ENCODE data around the gene USP15.

USP15 gene

DNA sequence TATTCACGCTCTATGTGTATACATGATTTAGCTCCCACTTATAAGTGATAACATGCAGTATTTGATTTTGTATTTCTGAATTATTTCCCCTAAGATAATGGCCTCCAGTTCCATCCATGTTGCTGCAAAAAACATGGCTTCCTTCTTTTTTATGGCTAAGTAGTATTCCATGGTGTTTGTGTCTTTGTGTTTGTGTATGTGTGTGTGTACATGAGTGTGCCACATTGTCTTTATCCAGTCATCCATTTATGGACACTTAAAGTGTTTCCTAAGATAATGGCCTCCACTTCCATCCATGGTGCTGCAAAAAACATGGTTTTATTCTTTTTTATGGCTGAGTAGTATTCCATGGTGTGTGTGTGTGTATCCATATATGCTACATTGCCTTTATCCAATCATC, 25.1 kb downstream of the USP15 start:
- no peak for FAIRE-seq

DNA sequence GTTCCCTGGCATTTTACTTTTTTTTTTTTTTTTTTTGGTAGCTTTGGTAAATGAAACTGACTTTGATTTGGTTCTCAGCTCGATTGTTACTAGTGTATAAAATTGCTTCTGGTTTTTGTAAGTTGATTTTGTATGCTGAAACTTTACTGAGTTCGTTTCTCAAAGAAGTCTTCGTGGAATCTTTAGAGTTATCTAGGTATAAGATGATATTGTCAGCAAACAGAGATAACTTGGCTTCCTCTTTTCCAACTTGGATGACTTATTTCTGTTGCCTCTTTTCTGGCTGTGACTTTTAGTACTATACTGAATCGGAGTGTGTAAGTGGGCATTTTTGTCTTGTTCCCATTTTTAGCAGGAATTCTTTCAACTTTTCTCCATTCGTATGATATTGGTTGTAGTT, 28.1 kb downstream of the USP15 start:
- no peak for FAIRE-seq

DNA sequence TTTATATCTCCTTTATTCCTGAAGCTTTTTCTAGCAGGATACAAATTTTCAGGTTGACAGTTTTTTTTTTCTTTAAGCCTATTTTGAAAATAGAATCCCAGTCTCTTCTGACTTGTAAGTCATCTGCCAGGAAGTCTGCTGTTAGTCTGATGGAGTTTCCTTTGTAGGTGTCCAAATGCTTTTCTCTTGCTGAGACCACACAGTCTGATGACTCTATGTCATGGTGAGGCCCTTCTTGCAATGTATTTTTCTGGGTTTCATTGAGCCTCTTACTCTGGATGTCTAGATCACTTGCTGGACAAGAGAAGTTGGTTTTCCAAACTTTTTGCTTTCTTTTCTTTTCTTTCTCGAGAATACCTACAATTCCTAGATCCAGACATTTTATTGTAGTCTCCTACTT, 30.6 kb downstream of the USP15 start:
- FAIRE-seq: no peak

DNA sequence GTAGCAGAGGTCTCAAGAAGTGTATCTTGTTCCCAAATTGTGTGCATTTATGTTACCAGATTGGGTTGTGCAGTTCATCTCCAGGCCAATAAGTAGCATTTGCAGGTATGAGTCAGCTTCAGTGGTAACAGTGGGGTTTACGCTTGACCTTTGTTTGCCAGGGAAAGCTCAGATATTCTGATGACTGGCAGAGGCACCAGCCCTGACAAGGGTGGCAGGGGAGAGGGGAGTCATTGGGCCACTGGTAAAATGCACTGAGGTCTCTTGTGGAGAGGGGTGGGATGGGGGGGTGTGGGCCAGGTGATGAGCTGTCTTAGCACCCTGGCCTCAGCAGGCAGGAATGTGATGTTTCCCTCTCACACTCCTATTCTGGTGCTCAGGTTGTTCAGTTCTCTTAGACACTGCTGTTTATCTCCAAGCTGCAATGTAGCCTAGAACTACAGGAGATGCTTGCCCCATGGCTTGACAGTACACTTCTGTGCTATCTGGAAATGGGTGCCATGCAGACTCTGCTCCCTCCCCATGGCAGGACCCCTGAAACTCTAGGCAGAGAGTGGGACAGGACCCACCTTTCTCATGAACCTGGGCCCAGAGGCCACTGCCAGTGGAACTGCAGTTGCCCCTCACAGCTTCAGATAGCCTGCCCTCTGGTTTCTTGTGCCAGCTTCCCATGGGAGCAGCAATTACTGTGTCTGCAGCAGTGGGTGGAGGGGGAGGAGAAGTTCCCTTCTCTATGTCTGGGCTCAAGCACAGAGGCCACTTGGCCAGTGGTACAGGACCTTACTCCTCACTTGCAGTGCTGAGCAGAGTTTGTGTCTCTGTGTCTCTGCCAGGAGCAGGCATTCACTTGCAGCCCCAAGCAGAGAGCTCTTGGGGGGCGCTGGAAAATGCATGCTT, 31.9 kb downstream of the USP15 start:
- FAIRE-seq: no peak

DNA sequence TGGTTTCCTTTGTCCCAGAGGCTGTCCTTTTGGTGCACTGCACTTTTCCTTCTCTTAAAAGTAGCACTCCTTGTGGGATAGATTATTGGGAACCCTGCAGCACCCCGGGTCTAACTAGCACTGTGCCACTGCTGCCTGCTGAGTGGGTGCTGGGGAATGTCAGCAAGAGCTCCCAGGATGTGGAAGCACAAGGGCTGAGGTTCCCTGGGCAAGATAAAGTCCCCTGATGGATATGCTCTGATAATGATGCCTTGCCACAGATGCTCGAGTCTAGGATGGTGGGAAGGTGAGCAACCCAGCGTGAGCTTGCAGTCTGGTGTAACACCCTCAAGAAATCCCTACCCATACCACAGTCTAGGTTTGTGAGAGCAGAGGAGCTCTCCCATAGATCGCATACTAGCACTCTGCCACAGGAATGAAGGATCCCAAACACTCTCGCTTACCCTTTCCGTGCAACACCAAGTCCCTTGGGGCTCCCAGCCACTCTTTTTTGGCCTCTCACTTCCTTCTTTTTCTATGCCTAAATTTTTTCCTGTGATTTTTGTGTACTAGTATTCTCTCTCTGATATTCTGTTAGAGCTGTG, 32.6 kb downstream of the USP15 start:
- FAIRE-seq: no peak

DNA sequence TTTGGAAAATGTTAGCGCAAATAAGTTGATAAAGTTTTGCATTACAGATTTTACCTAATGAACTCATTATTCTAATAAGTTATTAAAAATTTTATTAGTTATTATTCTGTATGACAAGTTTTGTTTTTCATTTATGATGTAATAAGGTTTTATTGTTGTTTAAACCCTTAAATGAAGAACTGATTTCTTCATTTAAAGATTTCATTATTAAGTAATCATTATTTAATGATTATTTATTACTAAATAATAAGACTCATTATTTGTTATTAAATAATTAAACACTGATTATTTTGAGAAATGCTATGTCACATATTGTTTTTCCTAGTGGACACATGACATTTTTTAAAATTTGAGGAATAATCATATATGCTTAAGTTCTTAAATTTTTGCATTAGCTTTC, 34.2 kb downstream of the USP15 start:
- peak; percentile 84 for FAIRE-seq

DNA sequence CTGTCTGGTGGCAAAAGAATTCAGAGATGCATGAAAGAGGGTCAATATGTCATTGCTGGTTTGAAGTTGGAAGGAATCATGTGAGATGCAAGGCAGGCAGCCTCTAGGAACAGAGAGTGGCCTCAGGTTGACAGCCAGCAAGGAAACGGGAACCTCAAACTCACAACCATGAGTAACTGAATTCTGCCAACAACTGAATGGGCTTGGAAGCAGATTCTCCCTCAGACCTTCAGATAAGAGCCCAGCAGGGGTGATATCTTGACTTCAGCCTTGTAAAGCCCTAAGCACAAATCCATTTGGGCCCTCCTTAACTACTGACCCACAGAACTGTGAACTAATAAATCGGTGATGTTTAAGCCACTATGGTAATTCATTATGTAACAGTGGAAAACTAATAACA, 35.8 kb downstream of the USP15 start:
- no peak for FAIRE-seq

DNA sequence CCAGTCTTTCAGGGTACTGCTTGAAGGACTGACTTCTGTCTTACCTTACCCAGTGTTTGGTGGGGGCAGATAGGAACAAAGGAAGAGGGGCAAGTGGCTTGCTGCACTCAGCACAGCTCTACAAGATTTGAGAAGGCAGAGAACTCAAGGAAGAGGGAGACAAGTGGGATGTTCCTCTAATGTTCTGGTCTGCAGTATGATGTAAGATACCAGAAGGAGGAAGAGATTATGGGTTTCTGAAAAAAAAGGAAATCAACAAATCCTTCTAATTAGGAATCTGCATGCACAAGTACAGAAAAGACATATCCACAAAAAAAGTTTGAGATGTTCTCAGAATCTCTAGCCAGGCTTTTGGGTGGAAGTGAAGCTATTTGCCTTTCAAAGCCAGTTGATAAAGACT, 37.1 kb downstream of the USP15 start:
- no peak for FAIRE-seq

DNA sequence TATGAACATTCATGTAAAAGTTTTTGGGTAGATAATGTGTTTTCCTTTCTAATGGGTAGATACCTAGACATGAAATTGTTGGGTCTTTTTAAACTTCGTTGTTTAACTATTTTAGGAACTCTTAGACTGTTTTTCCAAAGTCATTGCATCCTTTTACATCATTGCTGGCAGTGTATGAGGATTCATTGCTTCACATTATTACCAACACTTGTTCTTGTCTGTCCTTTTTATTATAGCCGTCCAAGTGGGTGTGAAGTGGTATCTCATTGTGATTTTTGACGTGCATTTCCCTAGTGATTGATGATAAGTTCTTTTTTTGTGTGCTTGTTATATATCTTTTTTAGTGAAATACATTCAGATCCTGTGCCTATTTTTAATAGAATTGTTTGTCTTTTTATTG, 39.4 kb downstream of the USP15 start:
- no peak for FAIRE-seq

DNA sequence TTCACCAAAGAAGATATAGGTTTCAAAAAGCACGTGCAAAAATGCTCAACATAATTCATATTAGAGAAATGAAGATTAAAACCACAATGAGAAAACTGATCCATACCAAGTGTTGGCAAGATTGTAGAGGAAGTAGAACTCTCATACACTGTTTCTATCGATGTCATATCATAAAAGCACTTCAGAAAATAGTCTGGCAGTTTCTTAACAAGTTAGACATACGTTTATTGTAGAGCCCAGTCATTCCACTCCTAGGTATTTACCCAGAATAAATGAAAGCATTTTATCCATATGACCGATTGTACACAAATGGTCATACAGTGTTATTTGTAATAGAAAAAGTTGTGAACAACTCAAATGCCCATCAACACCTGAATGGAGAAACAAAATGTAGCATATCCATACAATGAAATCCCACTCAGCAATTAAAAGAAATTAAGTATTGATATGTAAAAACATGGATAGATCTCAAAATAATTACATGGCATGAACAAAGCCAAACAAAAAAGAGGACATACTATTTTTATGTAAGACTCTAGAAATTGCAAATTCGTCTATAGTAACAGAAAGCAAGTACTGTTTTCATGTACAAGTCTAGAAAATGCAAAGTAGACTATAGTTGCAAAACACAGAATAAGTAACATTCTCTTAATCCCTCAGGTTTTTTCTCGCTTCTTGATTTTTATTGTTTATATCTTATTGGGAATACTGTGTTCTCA, 41.0 kb downstream of the USP15 start:
- peak; percentile 17 for FAIRE-seq

DNA sequence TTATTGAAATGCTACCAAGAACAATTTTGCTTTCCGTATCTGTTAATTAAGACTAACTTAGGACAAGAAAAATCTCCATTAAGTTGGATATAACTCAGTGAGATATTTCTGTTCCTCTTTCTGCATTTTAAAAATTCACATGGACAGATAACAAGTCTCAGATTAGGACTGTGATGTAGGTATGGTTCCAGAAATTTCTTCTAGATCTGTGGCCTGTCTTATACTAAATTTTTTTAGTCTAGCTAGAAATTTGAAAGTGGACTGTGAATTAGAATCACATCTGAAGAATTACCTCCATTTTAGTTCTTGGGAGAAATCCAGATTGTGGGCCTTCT, 41.6 kb downstream of the USP15 start:
- no peak for FAIRE-seq

DNA sequence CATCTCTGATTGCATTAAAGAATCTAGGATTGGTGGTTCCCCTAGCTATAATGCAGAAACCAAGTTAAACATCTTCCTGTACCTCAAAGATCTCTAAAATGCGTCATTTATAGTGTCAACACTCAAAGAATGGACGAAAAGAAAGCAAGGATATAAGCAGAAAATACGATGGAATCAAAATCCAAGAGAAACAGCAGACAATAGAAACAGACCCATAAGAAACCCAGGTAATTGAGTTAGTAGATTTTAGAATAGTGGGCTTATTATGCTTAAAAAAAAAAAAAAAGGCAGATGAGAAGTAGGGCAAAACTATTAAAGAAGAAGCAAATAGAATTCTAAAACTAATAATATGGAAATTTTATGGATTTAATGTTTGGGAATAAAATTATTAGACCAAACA, 44.4 kb downstream of the USP15 start:
- no peak for FAIRE-seq

DNA sequence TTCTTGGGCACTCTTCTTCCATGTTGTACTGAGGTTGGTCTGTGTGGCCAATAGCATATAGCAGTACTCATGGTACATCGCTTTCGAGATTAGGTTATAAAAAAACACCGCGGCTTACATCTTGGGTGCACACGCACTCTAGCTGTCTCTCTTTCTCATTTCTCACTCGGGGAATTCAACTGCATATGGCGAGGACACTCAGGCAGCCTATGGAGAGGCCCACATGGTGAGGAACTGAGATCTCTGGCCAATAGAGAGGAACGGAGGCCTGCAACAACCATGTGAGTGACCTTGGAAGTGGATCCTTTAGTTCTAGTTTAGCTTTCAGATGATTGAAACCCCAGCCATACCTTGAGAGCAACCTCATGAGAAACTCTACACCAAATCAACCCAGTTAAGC, 45.6 kb downstream of the USP15 start:
- no peak for FAIRE-seq

DNA sequence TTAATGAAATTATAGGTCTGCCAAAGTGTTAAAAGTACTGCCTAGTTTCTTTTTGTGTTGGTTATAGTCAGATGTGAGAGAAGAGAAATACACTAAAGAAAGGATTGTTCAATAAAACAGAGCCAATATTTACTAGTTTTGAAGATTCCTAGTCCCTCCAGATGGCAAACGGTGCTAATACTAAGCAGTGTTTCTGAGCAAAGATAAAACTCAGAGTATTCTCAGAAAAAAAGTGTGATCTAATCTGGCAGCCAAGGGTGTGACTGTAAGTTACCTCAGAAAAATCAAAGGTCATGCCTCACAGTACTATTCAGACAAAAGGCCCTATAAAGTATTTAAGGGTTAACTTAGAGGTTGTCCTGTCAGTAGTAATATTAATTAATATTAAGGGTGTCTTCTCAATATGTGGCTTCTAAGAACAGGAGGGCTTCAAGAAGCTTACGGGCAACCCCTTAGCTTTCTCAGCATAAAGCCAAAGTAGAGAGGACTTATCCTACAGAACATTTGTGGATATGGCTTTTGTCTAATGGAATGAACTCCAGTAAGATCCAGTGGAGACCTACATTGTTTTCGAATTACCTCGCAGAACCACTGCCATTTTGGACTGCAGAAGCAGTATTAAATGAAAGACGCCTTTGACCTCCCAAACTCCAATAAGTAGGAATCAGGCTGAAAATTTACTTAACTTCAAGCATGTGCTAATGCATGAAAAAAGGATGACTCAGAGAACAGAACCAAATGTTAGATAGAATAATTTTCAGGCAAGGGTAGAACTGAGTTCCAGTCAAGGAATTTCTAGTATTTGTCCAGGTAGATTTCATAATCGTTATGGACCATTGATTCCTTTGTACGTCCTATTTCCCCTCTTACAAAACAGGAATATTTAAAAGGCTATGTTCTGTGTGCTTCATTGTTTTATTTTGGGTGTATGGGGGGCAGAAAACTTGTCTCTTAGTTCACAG, 46.6 kb downstream of the USP15 start:
- FAIRE-seq: no peak

DNA sequence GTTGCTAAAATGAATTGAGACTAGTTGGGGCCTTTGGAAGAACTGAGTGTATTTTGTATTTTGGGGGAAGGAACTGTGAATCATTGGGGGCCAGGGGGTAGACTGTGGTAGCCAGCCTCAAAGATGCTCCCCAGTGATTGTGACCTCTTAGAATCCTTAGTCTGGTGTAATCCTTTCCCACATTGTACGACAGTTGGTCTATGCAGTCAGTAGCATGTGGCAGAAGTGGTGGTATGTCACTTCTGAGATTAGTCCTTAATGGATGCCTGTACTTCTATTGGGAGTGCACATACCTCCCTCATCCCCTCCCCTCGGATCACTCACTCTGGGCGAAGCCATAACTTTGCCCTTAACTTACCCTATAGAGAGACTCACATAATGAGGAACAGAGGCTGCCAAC, 48.0 kb downstream of the USP15 start:
- FAIRE-seq: no peak

DNA sequence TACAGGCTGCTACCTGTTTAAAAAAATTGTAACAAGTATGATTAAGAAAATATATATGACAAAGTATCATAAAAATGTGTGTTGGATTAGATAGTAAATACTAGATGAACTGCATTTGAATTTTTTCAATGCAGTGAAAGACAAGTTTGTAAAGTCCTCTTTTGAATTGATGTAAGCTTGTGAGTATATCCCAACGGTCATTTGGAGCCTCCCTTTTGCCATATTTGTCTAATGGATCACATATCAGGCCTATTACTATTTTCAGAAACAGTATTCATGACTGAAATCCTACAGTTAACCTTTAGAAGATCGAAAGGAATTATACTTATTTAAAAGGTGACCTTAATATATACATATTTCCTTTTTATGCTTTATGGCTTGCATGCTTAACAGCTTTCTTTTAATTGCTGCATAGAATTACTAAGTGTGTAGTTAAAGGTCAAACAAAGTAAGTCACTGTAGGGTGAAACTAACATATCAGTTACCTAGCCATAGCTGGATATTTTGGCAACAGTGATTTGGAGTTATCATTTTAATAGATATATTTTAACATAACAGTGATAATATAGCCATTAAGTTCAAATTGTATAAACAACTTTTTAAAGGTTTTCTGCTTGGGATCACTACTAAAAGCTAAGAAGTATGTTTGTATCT, 53.6 kb downstream of the USP15 start:
- no peak for FAIRE-seq

DNA sequence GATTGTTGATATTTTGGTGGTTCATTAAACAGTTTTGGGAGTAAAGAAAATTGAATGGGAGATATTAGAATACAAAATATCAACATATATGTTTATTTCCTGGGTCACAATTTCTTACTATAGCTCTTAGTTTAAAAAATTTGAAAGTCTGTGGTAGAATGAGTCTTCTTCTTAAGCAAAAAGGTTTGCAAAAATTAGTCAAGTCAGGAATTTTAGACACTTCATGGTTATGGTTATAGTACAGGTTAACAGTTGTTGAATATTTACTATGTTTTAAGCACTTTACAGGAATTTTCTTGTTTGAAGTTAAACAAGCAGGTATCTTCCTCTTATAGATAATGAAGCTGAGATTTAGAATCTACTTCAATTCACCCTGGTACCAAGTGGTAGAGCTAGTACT, 56.8 kb downstream of the USP15 start:
- no peak for FAIRE-seq

DNA sequence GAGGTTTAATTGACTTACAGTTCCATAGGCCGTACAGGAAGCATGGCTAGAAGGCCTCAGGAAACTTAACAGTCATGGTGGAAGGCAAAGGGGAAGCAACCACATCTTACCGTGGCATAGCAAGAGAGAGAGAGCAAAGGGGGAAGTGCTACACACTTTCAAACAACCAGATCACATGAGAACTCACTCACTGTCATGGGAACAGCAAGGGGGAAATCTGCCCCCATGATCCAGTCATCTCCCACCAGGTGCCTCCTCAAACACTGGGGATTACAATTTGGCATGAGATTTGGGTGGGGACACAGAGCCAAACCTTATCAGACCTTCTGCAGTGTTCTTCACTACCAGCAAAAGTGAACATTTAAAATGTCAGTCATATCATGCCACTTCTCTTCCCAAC, 58.9 kb downstream of the USP15 start:
- FAIRE-seq: no peak

DNA sequence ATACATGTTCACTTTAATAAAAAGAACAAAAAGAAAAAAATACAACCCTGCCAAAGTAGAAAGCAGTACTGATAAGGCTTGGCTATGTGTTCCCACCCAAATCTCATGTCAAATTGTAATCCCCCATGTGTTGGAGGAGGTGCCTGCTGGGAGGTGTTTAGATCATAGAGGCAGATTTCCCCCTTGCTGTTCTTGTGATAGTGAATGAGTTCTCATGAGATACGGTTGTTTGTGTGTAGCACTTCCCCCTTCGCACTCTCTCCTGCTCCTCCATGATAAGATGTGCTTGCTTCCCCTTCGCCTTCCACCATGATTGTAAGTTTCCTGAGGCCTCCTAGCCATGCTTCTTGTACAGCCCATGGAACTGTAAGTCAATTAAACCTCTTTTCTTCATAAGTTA, 59.9 kb downstream of the USP15 start:
- FAIRE-seq: no peak

DNA sequence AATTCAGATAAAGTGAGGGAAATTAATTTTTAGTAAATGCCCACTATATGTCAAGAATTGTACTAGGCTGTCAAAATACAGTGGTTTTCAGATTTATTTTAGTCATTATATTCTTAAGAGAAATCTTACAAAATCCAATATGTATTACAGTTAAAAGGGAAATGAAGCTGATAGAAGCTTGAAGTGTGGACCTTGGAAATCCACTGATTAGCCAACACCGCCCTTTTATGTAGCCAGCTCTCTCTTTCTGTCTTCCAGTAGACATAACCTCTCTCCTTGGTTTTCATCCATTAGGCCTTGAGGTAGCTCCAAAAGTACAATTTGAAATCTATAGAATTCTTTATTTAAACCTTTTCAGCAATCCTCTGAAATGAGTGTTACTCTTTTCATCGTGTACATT, 63.2 kb downstream of the USP15 start:
- FAIRE-seq: no peak

DNA sequence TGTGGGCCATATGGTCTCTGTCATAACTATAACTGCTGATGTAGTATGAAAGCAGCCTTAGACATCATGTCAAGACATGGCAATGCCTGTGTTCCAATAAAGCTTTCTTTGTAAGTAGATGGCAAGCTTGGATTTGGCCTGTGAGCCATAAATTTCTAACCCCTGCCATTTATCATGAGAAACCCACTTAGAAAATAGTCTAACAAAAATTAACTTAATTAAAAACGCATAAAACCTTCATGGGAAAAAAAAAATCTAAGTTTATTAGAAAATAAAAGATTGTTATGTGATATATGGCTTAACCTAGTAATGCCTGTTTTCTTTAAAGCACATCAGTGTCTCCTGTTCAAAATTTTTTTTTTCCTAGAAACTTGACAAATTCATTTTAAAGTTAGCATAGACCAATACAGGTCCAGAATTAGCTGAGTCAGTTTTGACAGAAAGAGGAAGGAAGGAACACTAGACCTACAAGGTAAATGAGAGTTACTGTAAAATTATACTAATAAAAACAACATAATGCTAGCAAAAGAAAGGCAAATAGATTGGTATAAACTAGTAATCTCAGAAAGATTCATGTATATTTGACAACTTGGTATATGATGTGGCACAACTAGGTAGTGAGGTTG, 68.2 kb downstream of the USP15 start:
- peak; percentile 75 for FAIRE-seq

DNA sequence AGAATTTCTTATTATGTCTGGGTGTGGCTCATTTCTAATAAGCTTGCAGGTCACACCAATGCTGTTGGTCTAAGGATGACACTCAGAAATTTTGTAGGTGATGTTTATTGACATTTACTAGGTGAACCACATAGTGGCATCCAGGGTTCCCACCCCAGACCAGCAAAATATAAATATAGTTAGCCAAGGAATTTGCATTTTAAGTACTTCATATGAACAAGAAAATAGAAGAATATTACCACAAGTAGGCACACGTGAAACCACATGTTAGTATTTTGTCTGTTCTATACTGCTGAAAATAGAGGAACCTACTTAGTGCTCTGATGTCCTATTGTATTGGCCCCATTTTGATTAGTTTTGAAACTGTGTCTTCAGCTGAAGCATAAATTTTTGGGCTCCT, 71.1 kb downstream of the USP15 start:
- FAIRE-seq: no peak
